ENCODE data around the gene MARK2.

The MARK2 gene

DNA sequence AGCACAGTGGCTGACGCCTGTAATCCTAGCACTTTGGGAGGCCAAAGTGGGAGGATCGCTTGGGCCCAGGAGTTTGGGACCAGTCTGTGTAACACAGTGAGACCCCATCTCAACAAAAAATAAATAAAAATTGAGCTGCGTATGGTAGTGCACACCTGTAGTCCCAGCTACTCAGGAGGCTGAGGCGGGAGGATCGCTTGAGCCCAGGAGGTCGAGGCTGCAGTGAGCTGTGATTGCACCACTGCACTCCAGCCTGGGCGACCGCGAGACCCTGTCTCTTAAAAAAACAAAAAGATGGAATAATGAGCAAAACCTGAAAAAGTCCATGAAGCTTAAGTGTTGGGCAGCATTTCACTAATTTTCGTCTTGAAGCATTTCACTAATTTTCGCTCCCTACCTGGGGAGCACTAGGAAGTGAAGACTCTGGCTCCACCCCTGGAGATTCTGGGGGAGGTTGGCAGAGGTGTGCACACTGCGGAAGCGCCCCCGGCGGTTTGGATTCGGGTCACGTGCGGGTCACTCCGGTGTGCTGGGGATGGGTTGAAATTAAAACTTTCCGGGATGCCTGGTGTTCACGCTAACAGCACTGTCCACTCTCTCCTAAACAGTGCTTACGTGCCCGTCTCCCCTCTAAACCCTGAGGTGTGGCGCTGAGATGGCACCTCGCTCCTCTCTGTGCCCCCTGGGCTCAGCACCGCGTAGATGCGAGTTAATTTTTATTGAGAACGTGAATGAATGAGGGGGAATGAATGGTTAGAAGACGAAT lies 99.0 kb downstream of the MARK2 start:
- DNase-seq: peak; percentile 51

DNA sequence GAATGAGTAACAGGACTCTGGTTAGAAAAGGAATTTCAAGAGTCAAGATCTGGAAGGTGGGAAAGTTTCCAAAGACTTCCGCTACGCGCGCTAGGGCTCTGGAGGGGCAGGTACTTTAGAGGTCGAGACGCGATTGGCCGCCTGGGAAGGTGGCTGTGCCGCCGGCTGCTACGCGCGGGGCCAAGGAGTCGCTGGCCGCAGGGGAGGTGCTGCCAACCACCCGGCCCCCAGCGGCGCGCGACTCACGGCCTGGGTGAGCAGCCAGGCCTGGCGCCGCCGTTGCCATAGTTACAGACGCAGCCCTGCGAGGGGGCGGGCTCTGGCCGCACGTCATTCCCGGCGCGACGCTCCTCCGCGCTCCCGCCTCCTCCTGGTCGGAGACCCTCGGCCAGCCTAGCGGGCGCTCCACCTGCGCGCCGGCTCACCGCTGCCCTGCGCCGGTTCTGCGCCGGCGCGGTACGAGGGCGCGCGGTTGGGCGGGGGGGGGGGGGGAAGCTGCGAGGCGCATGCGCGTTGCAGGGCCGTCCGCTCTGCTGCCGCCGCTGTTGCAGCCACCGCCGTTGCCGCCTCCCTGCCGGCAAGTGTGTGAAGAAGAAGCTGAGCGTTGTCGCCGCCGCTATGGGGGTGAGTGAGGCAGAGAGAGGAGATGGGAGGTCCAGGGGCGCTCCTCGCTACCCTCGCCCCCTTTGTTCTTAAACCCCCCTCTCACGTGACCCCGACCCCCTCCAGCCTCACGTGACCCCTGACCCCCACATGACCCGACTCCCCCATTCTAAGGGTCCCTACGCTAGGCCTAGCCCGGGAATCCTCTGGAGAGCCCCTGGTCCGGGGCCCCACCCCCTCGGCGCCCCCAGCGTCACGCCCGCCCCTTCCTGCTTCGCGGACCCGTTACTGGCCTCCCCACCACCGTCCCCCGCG lies 99.8 kb downstream of the MARK2 start, which contains the start of gene NAA40:
NAA40 (plus strand) TSS at position 524 of the 918 bp plus-strand sequence; CDS start at position 619, 95 bp downstream.
- DNase-seq: peak; percentile 96

DNA sequence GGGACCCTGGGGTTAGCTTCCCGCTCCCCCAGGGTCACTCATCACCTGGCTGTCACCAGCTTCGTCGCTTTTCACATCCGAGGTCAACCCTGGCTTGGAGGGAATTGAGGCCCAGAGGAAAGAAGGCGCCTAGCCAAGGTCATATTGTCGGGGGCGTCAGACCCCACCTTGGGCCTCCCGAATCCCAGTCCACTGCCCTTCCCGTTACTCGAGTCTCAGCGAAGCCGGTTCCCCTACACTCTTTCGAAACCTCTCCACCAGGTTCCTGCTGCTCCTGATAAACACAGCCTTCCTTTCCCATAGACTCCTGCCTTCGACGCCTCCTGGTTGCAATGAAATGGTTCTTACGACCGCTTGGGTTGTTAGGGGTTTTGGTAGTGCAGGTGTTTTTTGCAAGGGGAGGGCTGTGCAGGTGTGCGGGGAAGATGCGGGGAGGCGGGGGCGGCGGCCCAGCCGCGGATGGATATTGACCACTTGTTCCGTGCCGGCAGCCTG lies 100.5 kb downstream of the MARK2 start:
- DNase-seq: no peak

DNA sequence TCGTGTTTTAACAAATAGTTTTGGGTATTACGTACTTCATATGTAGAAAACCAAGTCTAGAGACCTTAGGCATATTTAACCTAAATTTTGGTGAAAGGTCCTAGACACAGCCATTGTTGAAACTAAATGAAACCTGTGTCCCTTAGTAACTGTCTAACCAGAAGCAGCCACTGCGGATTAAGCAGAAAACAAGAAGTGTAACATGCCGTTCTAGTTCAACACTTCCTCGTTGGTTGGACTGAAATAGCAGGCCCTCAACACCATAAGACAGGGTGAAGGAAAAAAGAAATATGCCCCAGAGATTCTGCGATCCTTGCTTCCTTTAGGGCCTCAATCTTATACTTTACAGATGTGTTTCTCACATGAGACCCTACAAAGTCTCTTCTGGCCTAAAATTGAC lies 101.9 kb downstream of the MARK2 start:
- DNase-seq: no peak

DNA sequence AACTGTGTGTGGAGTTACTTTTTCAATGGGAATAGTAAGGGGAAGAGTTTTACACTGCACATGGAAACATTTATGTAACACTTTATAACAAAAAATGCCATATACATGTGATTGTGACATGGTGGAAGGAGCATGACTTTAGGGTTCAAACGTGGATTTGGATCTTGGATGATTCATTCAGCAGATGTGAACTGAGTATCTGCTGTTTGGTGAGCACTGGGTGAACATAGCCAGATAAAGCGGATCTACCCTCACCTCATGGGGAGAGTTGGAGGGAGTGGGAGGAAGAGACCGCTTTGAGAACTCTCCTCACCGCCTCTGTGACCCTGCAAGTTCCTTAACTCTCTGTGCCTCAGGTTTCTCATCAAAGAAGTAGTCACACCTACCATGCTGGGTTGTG lies 103.0 kb downstream of the MARK2 start:
- DNase-seq: no peak

DNA sequence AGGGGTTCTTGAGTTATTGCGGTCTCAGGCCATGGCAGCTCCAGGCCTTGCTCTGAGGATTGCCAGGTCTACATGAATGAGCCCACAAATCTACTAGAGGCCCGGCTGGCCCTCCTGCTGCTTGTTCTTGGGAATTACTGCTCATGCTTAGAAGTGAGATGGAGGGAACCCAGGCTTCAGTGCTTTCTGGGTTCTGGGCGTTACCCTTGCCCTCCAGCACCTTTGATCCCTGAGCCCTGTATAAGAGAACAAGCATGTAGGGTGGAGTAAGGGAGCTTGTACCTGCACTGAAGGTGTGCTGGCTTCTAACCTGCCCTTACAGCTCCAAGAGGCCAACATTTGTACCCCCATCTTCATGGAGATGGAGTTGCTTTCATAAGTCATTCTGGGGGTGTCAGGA lies 103.9 kb downstream of the MARK2 start:
- DNase-seq: no peak

DNA sequence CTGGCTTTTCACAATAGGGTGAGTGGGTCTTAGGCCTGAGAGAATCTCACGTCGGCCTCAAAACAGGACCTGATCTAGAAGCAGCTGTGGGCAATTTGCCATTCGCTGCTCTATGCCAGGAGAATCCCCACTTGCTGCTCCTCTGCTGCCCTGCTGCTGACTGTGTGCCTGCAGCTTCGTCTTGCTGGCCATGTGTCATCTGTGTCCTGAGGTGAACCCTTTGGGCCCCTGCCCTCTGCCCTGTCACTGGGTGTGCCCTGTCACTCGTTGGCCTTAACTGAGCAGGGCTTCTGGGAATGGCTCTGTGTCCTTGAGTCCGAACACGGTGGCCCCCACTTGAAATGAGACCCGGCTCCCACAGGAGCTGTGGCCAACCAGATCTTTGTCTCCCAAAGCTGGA lies 106.1 kb downstream of the MARK2 start:
- DNase-seq: no peak

DNA sequence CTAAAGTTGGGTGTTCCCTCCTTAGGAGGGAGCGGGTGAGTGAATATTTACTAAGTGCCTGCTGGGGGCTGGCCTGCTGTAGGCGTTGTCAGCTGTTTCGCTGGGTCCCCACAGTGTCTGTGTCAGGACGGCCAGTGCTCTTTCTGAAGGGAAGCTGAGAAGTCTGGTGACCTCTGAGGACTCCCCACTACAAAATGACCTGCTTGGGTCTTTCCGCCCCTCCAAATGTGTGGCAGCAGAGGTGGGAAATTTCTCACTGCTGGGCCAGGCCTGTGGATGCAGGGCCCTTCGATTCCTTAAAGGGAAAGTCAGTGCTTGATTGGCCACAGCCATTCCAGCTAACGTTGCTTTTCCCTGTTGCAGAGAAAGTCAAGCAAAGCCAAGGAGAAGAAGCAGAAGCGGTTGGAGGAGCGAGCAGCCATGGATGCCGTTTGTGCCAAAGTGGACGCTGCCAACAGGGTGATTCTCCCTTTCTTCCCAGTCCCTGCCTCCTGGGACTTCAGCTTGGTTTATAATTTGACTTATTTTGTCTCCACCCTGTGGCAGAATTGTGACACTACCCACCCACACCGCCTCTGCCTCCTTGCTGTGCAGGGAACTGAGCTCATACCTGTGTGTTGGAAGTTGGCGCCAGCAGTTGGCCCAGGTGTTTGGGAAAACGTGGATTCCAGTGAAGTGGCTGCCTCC lies 106.7 kb downstream of the MARK2 start:
- peak; percentile 63 for DNase-seq

DNA sequence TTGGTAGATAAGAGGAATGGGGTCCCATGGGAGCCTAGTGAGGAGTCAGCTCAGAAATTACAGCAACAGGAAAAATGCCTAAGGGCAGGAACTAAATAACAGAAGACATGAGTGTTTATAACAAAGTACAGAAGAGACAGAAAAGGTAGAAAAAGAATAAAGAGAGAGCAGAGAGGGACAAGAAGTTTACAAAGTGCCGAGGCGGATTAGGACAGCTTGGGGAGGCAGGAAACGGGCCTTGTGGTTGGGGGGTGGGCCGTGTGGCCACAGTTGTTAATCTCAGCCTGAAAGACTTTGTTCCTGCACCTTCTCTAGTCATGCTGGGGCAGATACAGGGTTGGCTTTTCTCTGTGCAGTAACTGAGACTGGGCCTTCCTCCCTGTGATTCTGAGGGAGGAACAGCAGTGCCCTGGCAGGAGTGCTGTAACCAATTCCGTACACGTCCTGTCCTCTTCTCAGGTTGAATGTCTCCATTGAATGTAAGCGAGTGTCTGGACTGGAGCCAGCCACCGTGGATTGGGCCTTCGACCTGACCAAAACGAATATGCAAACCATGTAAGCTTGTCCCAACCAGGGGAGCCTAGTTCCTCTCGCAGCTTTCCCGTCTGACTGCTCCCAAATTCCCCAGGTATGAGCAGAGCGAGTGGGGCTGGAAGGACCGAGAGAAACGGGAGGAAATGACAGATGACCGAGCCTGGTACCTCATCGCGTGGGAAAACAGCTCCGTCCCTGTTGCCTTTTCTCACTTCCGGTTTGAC lies 113.0 kb downstream of the MARK2 start:
- DNase-seq: peak; percentile 29

DNA sequence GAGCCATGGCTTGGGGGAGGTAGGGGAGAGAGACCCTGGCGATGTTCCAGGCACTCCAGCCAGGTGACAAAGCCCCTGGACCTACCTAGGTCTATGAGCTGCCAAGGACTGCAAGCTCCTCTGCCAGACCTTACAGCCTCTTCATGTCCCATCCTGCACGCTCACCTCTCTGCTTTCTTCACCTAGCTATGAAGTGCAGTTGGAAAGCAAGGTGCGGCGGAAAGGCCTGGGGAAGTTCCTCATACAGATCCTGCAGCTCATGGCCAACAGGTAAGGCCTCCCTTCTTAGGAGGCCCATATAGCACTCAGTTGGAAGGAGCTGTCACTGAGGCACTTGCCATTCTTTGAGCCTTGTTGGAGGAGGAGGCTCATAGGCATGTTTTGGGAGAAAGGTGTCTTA lies 113.7 kb downstream of the MARK2 start:
- DNase-seq: no peak

DNA sequence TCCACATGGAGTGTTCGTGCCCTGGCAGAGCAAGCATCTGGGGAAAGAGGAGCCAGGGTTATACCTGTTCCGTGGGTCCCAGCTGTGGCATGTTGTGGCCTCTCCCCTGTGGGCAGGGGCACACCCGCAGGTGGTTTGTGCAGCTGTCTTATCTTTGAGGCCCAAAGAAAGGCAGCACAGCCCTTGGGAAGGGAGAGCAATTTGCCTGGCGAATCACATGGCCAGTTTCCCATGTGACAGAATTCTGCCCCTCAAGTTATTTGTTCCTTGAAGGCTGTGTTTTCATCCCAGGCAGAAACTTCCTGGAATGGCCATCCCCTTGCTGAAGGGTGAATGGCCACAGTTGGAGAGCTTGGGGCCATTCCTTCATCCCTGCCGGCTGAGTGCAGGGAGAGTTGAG lies 119.1 kb downstream of the MARK2 start:
- DNase-seq: no peak

Data from stimulated activated CD4-positive, alpha-beta T cell treated with anti-CD3 and anti-CD28 coated beads, Interleukin-15, amount 100 ng/mL, for 24 hours (primary cell).